ENCODE data around the gene OR1N1. TPM values are rescaled to one million over a fixed set of nuclear protein-coding genes. Genes with fewer than 3 reads are reported as not detected.

The OR1N1 gene
- total RNA-seq, 1 experiment from 2014 or later: not detected

DNA sequence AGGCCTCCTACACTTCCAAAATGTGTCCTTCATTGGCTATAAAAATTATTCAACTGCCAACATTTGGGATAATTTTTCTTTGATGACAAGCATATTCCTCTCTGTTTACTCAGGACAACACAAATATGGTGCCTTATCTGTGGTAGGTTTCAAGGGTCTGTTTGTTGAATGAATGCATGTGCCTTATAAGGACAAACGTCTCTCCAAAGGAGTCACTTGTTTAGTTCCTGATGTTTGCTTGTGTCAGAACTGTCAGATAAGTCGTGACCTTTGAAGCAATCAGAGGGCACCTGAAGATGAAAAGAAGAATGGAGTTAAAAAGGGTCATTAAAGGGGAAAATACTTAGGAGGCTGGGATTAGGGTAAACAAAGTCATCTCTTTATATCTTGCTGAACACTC, 20.1 kb downstream of the OR1N1 start:
- DNase-seq: no peak
- Histone ChIP-seq H3K9me3 (no peaks in the 10 kb centered on the region), H3K36me3 (no peaks in the 10 kb centered on the region), H3K4me3 (no peak overlapping the region), H3K27me3 (peaks cover 3% of the 10 kb centered on the region)

DNA sequence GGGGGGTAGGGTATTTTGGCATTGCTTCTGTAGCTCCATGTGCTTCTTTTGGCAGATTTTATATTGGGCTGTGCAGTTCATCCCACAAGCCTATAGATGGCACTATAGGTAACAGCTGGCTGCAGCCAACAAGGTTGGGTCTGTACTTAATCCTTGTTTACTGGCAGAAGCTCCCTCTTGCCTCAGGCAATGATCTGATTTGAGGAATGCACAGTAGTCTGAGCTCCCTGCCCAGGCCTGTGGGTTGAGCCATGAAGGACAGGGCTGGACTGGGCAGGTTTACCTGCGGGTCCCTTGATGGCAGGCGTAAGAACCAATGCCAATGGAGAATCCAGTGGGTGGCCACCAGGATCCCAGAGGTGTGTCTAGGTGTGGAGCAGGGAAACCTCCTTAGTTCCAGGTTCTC, 28.2 kb downstream of the OR1N1 start:
- H3K9me3 ChIP-seq: peaks cover 6% of the 10 kb centered on the region; the same call in 1 of the 2 replicates
- H3K4me3 ChIP-seq: no peak overlapping the region
- H3K27me3 ChIP-seq: peaks cover 26% of the 10 kb centered on the region
- peak; percentile 30 for DNase-seq
- H3K36me3 ChIP-seq: no peaks in the 10 kb centered on the region

DNA sequence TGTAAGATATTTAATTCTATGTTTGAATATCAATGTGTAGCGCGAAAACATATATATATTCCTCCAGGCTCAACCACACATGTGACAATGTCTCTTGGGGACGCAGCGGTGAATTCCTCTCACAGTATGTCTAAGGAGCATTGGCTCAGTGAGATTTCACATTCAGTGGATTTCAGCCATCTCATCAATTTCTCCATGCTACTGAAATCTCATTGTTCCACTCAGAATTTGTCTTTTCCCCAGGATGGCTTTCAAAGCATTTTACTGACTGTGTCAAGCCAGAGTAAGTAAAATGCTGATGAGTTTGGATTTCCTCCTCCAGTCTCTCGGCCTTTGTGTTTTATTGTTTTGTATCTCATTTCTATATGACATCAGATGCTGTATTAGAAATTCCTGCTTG, 48.0 kb downstream of the OR1N1 start:
- Histone ChIP-seq H3K9me3 (no peaks in the 10 kb centered on the region), H3K27me3 (peaks cover 26% of the 10 kb centered on the region), H3K4me3 (no peak overlapping the region), H3K36me3 (no peaks in the 10 kb centered on the region)
- no peak for DNase-seq

DNA sequence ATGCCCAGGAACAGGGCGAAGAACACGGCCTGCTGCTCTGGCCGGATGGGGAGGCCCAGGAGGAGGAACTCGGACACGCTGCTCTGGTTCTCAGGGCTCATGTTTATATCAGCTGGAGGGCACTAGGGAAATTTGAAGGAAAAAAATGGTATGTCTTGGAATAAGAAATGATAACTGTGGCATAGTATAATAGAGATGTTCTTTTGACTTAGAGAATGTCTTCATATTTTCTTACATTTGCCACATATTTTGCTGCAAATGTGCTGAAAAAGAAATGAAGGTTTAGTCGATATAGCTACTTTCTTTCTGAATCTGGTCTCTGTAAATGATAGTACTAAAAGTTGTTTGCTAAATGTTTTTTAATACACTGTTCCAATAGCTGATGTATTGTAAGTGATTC, 49.3 kb downstream of the OR1N1 start, which contains the start of gene OR1J1:
TSS of gene OR1J1 (minus strand) at position 101 of the 400 bp plus-strand sequence. CDS start at position 101, 0 bp downstream.
- H3K9me3 ChIP-seq: no peaks in the 10 kb centered on the region
- no peak for DNase-seq
- H3K36me3 ChIP-seq: no peaks in the 10 kb centered on the region
- no peak within 1 kb of the TSS for H3K4me3 ChIP-seq
- peaks cover 24% of the 10 kb centered on the region for H3K27me3 ChIP-seq

DNA sequence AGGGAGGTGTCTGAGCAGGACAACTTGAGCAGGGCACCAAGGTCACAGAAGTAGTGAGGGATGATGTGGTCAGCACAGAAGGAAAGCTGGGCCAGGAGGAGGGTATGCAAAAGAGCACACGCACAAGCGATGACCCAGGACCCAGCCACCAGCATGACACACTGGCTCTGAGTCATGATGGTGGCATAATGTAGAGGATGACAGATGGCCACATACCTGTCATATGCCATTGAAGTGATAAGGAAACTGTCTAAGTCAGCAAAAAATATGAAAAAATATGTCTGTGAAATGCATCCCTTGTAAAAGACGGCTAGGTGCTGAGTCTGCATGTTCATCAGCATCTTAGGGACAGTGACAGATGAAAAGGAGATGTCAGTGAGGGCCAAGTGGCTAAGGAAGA, 49.7 kb downstream of the OR1N1 start:
- Histone ChIP-seq H3K4me3 (no peak overlapping the region), H3K27me3 (peaks cover 24% of the 10 kb centered on the region)

More for the DNA sequence above, 49.7 kb downstream of the OR1N1 start:
- no peak for DNase-seq
- H3K36me3 ChIP-seq: no peaks in the 10 kb centered on the region
- H3K9me3 ChIP-seq: no peaks in the 10 kb centered on the region

Other genes with a start within 250 kb of the OR1N1 start
- gene PTGS1, start 156.3 kb downstream of the OR1N1 start, total RNA-seq (2014; rRNA removed; shearing (Covaris generic); ENCODE audit: low replicate concordance): not detected in 2 replicates
- not detected in 2 replicates for gene OR1J1, start 49.4 kb downstream of the OR1N1 start, total RNA-seq (2014; rRNA removed; shearing (Covaris generic); ENCODE audit: low replicate concordance)
- not detected in 2 replicates for gene OR1J2, start 16.5 kb downstream of the OR1N1 start, total RNA-seq (2014; rRNA removed; shearing (Covaris generic); ENCODE audit: low replicate concordance)
- not detected in 2 replicates for gene OR1J4, start 8.2 kb downstream of the OR1N1 start, total RNA-seq (2014; rRNA removed; shearing (Covaris generic); ENCODE audit: low replicate concordance)
- gene OR1N2, start 25.8 kb upstream of the OR1N1 start, total RNA-seq (2014; rRNA removed; shearing (Covaris generic); ENCODE audit: low replicate concordance): not detected in 2 replicates
- not detected in 2 replicates for gene OR1L8, start 56.1 kb upstream of the OR1N1 start, total RNA-seq (2014; rRNA removed; shearing (Covaris generic); ENCODE audit: low replicate concordance)
- not detected in 2 replicates for gene OR1Q1, start 87.4 kb upstream of the OR1N1 start, total RNA-seq (2014; rRNA removed; shearing (Covaris generic); ENCODE audit: low replicate concordance)
- gene OR1B1, start 130.3 kb upstream of the OR1N1 start, total RNA-seq (2014; rRNA removed; shearing (Covaris generic); ENCODE audit: low replicate concordance): not detected in 2 replicates
- not detected in 2 replicates for gene OR1L1, start 134.4 kb upstream of the OR1N1 start, total RNA-seq (2014; rRNA removed; shearing (Covaris generic); ENCODE audit: low replicate concordance)
- not detected in 2 replicates for gene OR1L3, start 147.8 kb upstream of the OR1N1 start, total RNA-seq (2014; rRNA removed; shearing (Covaris generic); ENCODE audit: low replicate concordance)
- not detected in 2 replicates for gene OR1L4, start 196.7 kb upstream of the OR1N1 start, total RNA-seq (2014; rRNA removed; shearing (Covaris generic); ENCODE audit: low replicate concordance)
- gene OR1L6, start 215.0 kb upstream of the OR1N1 start, total RNA-seq (2014; rRNA removed; shearing (Covaris generic); ENCODE audit: low replicate concordance): not detected in 2 replicates

Measured in MG63 (cell line).